ENCODE measurements around the gene BCAS1.

BCAS1 gene

DNA sequence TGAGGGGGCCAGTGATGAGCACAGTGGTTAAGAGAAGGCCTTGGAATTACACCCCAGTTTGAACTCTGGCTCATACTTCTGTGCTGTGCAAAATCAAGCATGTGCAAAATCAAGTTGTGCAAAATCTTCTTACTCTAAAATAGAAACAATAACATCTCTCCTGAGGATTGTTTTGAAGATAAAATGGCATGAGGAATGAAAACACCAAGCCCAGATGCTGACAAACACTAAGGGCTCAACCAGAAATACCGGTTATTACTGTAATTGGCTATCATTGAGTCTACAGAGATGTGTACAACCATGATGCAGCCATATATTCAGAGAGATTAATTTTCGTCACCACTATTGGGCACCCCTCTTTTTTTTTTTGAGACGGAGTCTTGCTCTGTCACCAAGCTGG lies 5.9 kb upstream of the BCAS1 start:
- no peaks in the 10 kb centered on the region for H3K36me3 ChIP-seq (ENCODE audit: insufficient read depth, low read length)
- H3K9me3 ChIP-seq (ENCODE audit: control insufficient read depth, insufficient read depth, low read length) = no peaks in the 10 kb centered on the region
- no peak overlapping the region for H3K9ac ChIP-seq (ENCODE audit: low read depth, low read length)

DNA sequence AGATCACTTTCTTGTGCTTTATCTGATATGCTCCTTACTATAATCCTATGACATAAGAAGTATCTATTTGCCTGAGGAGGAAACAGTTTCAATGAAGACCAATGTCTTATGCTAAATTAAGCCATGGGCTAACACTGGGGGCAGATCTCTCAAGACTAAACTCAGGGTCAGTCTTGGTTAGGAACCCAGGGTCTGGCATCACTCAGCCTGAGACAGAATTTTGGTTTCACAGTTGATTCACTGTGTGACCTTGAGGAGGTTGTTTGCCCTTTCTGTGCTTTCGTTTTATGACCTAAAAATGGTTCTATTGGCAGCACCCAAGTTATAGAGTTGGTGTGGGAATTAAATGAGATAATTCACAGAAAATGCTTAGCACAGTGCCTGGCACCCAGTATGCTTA lies 4.9 kb upstream of the BCAS1 start:
- Histone ChIP-seq H3K9ac (ENCODE audit: low read depth, low read length) (no peak overlapping the region), H3K4me1 (ENCODE audit: insufficient read depth, low read length) (peaks cover 1% of the 10 kb centered on the region), H3K36me3 (ENCODE audit: insufficient read depth, low read length) (no peaks in the 10 kb centered on the region), H3K9me3 (ENCODE audit: control insufficient read depth, insufficient read depth, low read length) (no peaks in the 10 kb centered on the region)

More for the DNA sequence above, 5.9 kb upstream of the BCAS1 start:
- no peaks in the 10 kb centered on the region for H3K4me1 ChIP-seq (ENCODE audit: insufficient read depth, low read length)

GRCh38 chr20:54074511-54074910 lies 4.1 kb upstream of the BCAS1 start:
- H3K36me3 ChIP-seq (ENCODE audit: insufficient read depth, low read length) = no peaks in the 10 kb centered on the region
- no peak overlapping the region for H3K9ac ChIP-seq (ENCODE audit: low read depth, low read length)
- H3K9me3 ChIP-seq (ENCODE audit: control insufficient read depth, insufficient read depth, low read length) = no peaks in the 10 kb centered on the region
- H3K4me1 ChIP-seq (ENCODE audit: insufficient read depth, low read length) = peaks cover 5% of the 10 kb centered on the region

- Histone ChIP-seq H3K4me1 (ENCODE audit: insufficient read depth, low read length) (peaks cover 17% of the 10 kb centered on the region), H3K9ac (ENCODE audit: low read depth, low read length) (no peak overlapping the region), H3K36me3 (ENCODE audit: insufficient read depth, low read length) (no peaks in the 10 kb centered on the region), H3K9me3 (ENCODE audit: control insufficient read depth, insufficient read depth, low read length) (no peaks in the 10 kb centered on the region)
Measured at GRCh38 chr20:54073288-54073687, 2.9 kb upstream of the BCAS1 start.

GRCh38 chr20:54069501-54069971 lies 858 bp downstream of the BCAS1 start:
- Histone ChIP-seq H3K4me1 (ENCODE audit: insufficient read depth, low read length) (peaks cover 33% of the 10 kb centered on the region), H3K36me3 (ENCODE audit: insufficient read depth, low read length) (no peaks in the 10 kb centered on the region), H3K9me3 (ENCODE audit: control insufficient read depth, insufficient read depth, low read length) (no peaks in the 10 kb centered on the region), H3K9ac (ENCODE audit: low read depth, low read length) (no peak overlapping the region)

GRCh38 chr20:54068966-54069365 lies 1.4 kb downstream of the BCAS1 start:
- Histone ChIP-seq H3K36me3 (ENCODE audit: insufficient read depth, low read length) (no peaks in the 10 kb centered on the region), H3K9ac (ENCODE audit: low read depth, low read length) (no peak overlapping the region), H3K4me1 (ENCODE audit: insufficient read depth, low read length) (peaks cover 38% of the 10 kb centered on the region)

DNA sequence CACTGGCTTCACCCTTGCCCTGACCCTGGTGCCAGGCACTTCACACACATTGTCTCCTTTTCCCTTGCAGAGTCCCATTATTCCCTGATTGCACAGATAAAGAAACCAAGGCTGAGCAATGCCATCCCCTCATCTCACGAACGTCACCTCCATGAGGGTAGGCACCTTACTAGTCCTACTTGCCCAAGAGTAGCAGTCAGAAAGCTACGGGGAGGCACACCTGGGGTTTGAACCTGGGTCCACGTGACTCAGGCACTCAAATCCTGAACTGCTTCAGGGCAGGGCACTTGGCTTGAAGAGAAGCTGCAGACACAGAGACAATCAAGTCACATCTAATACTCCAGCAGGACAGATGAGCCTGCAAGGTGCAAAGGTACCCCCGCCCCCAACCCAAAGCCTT lies 1.9 kb downstream of the BCAS1 start:
- H3K9me3 ChIP-seq (ENCODE audit: control insufficient read depth, insufficient read depth, low read length) = no peaks in the 10 kb centered on the region
- H3K9ac ChIP-seq (ENCODE audit: low read depth, low read length) = no peak overlapping the region
- H3K4me1 ChIP-seq (ENCODE audit: insufficient read depth, low read length) = peaks cover 38% of the 10 kb centered on the region
- H3K36me3 ChIP-seq (ENCODE audit: insufficient read depth, low read length) = no peaks in the 10 kb centered on the region

More at GRCh38 chr20:54068966-54069365, 1.4 kb downstream of the BCAS1 start:
- no peaks in the 10 kb centered on the region for H3K9me3 ChIP-seq (ENCODE audit: control insufficient read depth, insufficient read depth, low read length)

DNA sequence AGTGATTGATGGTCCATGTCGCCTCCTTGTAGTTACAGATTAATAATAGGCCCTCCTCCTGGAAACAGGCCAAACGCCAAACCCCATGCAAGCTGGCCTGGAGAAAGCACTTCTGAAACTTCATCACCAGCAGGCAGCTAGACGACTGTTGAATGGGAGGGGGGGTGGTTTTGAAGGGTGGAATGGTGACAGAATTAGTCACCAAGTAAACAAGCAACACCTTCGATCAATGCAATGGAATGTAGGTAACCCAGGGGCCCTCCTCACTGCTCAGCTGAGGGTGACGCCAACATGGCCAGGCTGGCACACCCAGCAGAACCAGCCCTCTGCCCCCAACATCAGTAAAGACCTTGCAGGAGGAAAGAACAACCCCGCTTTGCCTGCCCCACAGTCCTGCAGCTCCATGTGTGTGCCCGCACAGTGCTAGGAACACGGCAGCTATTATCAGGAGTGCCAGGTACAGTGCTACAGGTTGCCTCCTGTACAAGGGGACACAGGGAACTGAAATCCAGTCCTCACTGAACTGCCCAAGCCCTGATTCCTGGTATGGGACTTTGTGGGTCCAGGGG lies 2.7 kb downstream of the BCAS1 start:
- no peaks in the 10 kb centered on the region for H3K9me3 ChIP-seq (ENCODE audit: control insufficient read depth, insufficient read depth, low read length)
- H3K36me3 ChIP-seq (ENCODE audit: insufficient read depth, low read length) = no peaks in the 10 kb centered on the region
- H3K4me1 ChIP-seq (ENCODE audit: insufficient read depth, low read length) = peaks cover 38% of the 10 kb centered on the region
- no peak overlapping the region for H3K9ac ChIP-seq (ENCODE audit: low read depth, low read length)

- no peaks in the 10 kb centered on the region for H3K9me3 ChIP-seq (ENCODE audit: control insufficient read depth, insufficient read depth, low read length)
- no peak overlapping the region for H3K9ac ChIP-seq (ENCODE audit: low read depth, low read length)
- no peaks in the 10 kb centered on the region for H3K36me3 ChIP-seq (ENCODE audit: insufficient read depth, low read length)
- peaks cover 38% of the 10 kb centered on the region for H3K4me1 ChIP-seq (ENCODE audit: insufficient read depth, low read length)
Measured at GRCh38 chr20:54065601-54066038, 4.8 kb downstream of the BCAS1 start.

DNA sequence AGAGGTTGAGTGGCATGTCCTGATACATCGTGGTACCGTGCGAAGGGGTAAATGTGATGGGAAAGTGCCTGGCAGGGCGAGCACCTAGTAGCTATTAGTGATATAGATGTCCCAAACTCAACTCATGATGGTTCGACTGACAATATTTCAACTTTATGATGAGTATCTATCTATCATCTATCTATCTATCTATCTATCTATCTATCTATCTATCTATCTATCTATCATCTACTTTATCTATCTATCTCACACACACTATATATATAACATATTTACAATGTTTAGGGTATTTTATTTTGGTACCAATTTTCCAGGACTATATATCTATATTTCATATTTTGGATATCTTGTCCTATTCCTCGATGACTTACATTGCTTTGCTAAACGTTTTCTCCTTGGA lies 5.5 kb downstream of the BCAS1 start:
- no peak overlapping the region for H3K9ac ChIP-seq (ENCODE audit: low read depth, low read length)
- H3K36me3 ChIP-seq (ENCODE audit: insufficient read depth, low read length) = no peaks in the 10 kb centered on the region
- H3K4me1 ChIP-seq (ENCODE audit: insufficient read depth, low read length) = peaks cover 35% of the 10 kb centered on the region
- no peaks in the 10 kb centered on the region for H3K9me3 ChIP-seq (ENCODE audit: control insufficient read depth, insufficient read depth, low read length)

GRCh38 chr20:54063992-54064676 lies 6.3 kb downstream of the BCAS1 start:
- Histone ChIP-seq H3K36me3 (ENCODE audit: insufficient read depth, low read length) (no peaks in the 10 kb centered on the region), H3K9me3 (ENCODE audit: control insufficient read depth, insufficient read depth, low read length) (no peaks in the 10 kb centered on the region), H3K4me1 (ENCODE audit: insufficient read depth, low read length) (peaks cover 30% of the 10 kb centered on the region), H3K9ac (ENCODE audit: low read depth, low read length) (no peak overlapping the region)

- Histone ChIP-seq H3K36me3 (ENCODE audit: insufficient read depth, low read length) (no peaks in the 10 kb centered on the region), H3K9me3 (ENCODE audit: control insufficient read depth, insufficient read depth, low read length) (no peaks in the 10 kb centered on the region), H3K9ac (ENCODE audit: low read depth, low read length) (no peak overlapping the region), H3K4me1 (ENCODE audit: insufficient read depth, low read length) (peaks cover 24% of the 10 kb centered on the region)
Measured at GRCh38 chr20:54063580-54063979, 6.8 kb downstream of the BCAS1 start.

GRCh38 chr20:54062812-54063280 lies 7.5 kb downstream of the BCAS1 start:
- Histone ChIP-seq H3K4me1 (ENCODE audit: insufficient read depth, low read length) (peaks cover 17% of the 10 kb centered on the region), H3K36me3 (ENCODE audit: insufficient read depth, low read length) (no peaks in the 10 kb centered on the region), H3K9ac (ENCODE audit: low read depth, low read length) (no peak overlapping the region), H3K9me3 (ENCODE audit: control insufficient read depth, insufficient read depth, low read length) (no peaks in the 10 kb centered on the region)

DNA sequence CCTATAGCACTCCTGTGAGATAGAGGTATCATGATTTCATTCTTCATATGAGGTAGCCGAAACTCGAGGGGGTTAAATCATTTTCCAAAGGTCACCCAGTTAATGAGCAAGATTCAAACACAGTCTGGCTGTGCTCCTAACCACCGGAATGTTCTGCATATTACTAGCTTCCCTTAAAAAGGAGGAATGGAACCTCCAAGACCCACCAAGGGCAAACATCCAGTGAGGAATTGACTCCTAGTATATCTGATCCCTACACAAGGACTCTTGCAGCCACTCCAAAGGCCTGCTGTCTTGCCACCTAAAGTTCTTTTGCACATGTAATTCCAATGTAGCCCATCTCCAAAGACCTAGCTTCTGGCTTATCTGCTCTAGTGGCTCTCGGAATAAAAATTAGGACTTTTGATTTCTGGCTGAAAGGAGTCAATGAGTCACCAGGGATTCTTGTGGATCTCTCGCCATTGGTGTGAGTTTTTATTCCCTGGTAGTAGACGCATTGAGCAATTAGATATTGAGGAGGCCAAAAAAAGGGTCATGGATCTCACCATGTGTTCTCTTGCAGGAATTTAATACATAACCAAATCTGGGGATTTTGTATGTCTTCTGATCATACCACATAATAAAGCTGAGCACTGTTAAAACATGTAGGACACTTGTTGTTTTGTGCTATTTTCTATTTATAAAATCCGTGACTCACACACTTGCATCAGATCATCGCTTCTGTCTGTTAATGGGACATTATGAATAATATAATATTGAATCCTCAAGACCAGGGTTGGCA lies 9.1 kb downstream of the BCAS1 start:
- Histone ChIP-seq H3K4me1 (ENCODE audit: insufficient read depth, low read length) (peaks cover 11% of the 10 kb centered on the region), H3K9me3 (ENCODE audit: control insufficient read depth, insufficient read depth, low read length) (no peaks in the 10 kb centered on the region), H3K36me3 (ENCODE audit: insufficient read depth, low read length) (no peaks in the 10 kb centered on the region), H3K9ac (ENCODE audit: low read depth, low read length) (no peak overlapping the region)

Measured in ES-I3 (cell line).